AG09309 (cell line): Measurements from ENCODE around the gene HLA-DQB1.
"Not testable (repeated sequence)": the region's sequence is repeated elsewhere in the genome, so short reads cannot be mapped to it uniquely, and the experiment has no call there.

Experiments used
- DNase-seq: peaks from one replicate; pipeline ENCODE4 v3.0.0-alpha.2; 2010; ENCODE audit warnings: low read depth
- H3K4me3 ChIP-seq: 2 replicates; pipeline ENCODE4 v1.5.1; 2011; ENCODE audit warnings: mild to moderate bottlenecking, low read depth, low read length, moderate library complexity; ENCODE audit not compliant: control insufficient read depth
- TF ChIP-seq, protein P1 (sequence below): IDR thresholded peaks from 2 replicates; pipeline ENCODE4 v1.5.1; 2011; ENCODE audit warnings: mild to moderate bottlenecking, low read depth, low read length, inconsistent platforms; ENCODE audit not compliant: insufficient read depth, control insufficient read depth; ENCODE audit errors: missing control alignments

The HLA-DQB1 gene

GRCh38 chr6:32662836-32663235, 3.6 kb downstream of the HLA-DQB1 start:
- H3K4me3 ChIP-seq, result no peak overlapping the region
- TF ChIP-seq, protein P1, sequence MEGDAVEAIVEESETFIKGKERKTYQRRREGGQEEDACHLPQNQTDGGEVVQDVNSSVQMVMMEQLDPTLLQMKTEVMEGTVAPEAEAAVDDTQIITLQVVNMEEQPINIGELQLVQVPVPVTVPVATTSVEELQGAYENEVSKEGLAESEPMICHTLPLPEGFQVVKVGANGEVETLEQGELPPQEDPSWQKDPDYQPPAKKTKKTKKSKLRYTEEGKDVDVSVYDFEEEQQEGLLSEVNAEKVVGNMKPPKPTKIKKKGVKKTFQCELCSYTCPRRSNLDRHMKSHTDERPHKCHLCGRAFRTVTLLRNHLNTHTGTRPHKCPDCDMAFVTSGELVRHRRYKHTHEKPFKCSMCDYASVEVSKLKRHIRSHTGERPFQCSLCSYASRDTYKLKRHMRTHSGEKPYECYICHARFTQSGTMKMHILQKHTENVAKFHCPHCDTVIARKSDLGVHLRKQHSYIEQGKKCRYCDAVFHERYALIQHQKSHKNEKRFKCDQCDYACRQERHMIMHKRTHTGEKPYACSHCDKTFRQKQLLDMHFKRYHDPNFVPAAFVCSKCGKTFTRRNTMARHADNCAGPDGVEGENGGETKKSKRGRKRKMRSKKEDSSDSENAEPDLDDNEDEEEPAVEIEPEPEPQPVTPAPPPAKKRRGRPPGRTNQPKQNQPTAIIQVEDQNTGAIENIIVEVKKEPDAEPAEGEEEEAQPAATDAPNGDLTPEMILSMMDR, result no peak
- no peak for DNase-seq

DNA sequence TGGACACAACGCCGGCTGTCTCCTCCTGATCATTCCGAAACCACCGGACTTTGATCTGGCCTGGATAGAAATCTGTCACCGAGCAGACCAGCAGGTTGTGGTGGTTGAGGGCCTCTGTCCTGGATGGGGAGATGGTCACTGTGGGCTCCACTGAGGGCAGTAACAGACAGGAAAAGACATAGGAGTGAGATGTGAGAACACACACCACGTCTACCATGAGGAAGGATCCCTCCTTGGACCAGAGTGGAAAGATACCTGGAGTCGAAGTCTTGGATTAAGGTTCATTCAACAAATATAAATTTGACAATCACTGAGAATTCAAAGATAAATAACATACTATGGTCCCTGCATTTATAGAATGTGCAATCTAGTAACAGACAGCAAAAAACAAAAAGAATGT, 4.4 kb downstream of the HLA-DQB1 start:
- DNase-seq, result no peak
- TF ChIP-seq, protein P1, result no peak
- no peak overlapping the region for H3K4me3 ChIP-seq

GRCh38 chr6:32659856-32660595, 6.4 kb downstream of the HLA-DQB1 start:
- H3K4me3 ChIP-seq, result no peak overlapping the region
- TF ChIP-seq, protein P1, result no peak
- DNase-seq, result no peak

DNA sequence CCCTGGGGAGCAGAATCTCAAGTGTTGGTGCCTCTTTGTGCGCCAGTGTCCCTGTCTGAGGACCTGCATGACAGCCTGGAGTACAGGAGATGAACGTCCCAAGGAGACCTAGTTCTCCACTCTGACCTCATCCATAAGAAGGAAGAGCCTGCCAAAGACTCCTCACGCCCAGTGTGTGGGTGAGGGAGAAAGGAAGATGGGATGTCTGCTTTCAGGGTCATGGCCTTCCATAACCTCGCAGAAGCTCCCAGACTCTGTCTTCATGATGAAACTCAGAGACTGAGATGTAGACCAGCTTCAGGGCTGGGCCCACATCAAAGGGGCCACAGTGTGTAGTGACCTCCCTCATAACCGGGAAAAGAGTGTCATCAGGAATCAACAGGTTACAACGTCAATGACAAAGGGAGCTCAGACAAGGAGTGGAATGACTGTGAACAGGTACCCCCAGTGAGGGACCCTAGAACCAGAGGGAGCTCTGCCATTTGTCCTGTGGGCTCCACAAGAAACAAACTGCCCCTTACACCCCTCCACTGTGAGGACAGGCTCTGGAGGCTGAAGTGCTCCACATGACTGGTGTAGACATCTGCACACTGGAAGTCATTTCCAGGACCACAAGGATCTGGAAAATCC, 8.1 kb downstream of the HLA-DQB1 start:
- H3K4me3 ChIP-seq, result no peak overlapping the region
- DNase-seq, result no peak
- TF ChIP-seq, protein P1, result no peak

GRCh38 chr6:32657819-32658218, 8.6 kb downstream of the HLA-DQB1 start:
- not testable (repeated sequence) for DNase-seq, H3K4me3 ChIP-seq

GRCh38 chr6:32657329-32657728, 9.1 kb downstream of the HLA-DQB1 start:
- not testable (repeated sequence) for DNase-seq, H3K4me3 ChIP-seq

DNA sequence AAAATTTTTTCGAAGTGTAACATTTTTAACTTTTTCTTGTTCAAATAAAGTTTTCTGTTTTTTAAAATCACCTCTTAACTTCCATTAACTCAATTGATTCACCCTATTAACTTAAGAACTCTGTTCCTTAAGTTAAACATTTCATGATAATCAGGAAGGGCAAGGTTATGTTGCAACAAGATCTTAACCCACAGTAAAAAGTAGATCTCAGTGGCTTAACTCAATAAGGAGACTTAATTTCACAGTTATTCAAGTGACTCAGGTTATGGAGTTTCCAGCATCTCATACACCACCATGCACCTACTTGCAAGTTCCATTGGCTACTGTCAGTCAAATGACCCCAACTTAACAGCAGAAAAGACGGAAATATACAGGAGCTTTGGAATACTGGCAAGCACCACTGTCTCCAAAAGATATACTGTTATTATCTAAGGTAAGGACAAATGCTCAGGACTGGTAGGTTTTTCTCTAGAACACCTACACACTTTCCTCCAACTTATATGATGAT, 11.2 kb downstream of the HLA-DQB1 start:
- H3K4me3 ChIP-seq, result no peak overlapping the region
- no peak for DNase-seq

More for the DNA sequence above, 11.2 kb downstream of the HLA-DQB1 start:
- TF ChIP-seq, protein P1, result no peak
